ENCODE measurements around the gene SSRP1.
A peak's percentile ranks its signal among the peaks of the same experiment; 100 is the strongest.

The SSRP1 gene

DNA sequence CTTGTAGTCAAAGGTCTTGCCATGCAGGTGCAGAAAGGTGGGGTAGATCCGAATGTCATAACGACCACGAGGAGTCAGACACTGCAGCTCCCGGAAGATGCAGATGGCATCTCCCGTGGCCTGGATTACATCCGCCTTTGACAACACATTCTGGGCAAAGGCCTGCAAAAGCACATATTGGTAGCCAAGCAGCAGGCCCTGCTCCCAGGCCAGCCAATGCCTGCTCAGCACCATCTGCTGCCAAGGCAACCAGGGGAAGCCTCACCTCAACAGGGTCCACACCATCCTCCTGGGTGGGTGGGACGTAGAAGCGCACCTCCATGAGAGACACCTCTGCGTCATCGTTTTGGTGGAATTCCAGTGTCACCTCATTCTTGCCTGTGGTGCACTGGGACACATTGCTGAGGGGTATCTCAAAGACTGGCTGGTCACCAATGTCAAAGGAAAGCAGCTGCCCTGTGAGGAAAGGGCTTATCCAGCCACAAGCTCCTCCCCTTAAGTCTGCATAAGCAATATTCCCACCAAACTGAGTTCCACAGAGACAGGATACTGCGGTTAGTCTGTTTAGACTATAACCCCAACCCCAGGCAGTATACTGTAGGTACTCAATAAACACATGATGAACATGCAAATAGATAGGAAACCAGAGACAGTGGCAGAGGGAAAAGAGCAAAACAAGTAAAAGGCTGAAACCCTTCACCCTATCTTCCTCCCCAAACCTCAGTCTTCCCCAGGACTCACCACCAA lies 2.8 kb downstream of the SSRP1 start:
- no peak overlapping the region for H3K4me3 ChIP-seq (ENCODE audit: low read length)

DNA sequence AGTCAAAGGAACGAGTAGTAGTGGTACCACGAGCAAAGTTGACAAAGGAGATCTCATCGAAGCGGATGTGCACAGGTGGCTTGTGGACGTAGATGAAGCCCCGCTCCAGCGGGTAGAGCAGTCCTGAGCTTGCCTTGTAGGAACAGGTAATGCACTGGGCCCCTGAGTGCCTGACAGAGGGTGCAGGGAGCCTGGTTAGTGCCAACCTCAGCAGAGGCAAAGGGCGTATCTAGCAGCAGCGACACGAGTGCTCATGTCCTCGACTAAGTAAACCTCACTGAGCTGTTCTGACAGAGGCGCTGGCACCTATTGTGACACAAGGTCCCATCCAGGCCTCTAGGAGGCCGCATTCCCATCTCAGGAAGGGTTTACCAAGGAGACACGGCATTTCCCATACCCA lies 4.0 kb downstream of the SSRP1 start:
- Histone ChIP-seq H3K27me3 (ENCODE audit: control insufficient read depth, insufficient read depth, low read length) (no peaks in the 10 kb centered on the region), H3K4me1 (ENCODE audit: control insufficient read depth, low read depth, low read length) (peaks cover 7% of the 10 kb centered on the region), H3K36me3 (ENCODE audit: control insufficient read depth, low read depth, low read length) (peaks cover 72% of the 10 kb centered on the region)

More for the DNA sequence above, 2.8 kb downstream of the SSRP1 start:
- Histone ChIP-seq H3K9me3 (ENCODE audit: control insufficient read depth, low read depth, low read length) (no peaks in the 10 kb centered on the region), H3K27me3 (ENCODE audit: control insufficient read depth, insufficient read depth, low read length) (no peaks in the 10 kb centered on the region), H3K27ac (ENCODE audit: low read length) (no peak overlapping the region), H3K36me3 (ENCODE audit: control insufficient read depth, low read depth, low read length) (peaks cover 61% of the 10 kb centered on the region), H3K4me1 (ENCODE audit: control insufficient read depth, low read depth, low read length) (peaks cover 7% of the 10 kb centered on the region), H3K9ac (ENCODE audit: low read length) (no peak overlapping the region)

DNA sequence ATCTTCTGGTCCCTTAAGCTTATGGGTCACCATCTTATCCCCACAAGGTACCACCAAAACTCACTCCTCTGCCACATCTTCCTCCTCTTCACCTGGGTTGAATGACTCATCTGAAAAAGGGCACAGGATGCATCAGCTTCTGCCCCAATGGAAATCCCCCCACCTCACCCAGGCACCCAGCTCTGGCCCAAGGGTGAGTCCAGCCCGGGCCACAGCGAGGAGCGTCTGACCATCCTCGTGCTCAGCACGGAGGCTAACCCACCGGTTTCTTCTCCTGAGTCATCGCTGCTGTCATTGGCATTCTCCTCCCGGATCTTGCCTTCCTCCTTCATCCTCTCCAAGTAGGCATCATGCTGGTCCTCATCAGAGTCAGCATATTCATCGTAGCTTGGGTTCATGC lies 5.7 kb downstream of the SSRP1 start:
- Histone ChIP-seq H3K9me3 (ENCODE audit: control insufficient read depth, low read depth, low read length) (no peaks in the 10 kb centered on the region), H3K9ac (ENCODE audit: low read length) (no peak overlapping the region), H3K27me3 (ENCODE audit: control insufficient read depth, insufficient read depth, low read length) (no peaks in the 10 kb centered on the region), H3K4me3 (ENCODE audit: low read length) (no peak overlapping the region), H3K4me1 (ENCODE audit: control insufficient read depth, low read depth, low read length) (peaks cover 13% of the 10 kb centered on the region), H3K36me3 (ENCODE audit: control insufficient read depth, low read depth, low read length) (peaks cover 83% of the 10 kb centered on the region), H3K27ac (ENCODE audit: low read length) (no peak overlapping the region)

More for the DNA sequence above, 4.0 kb downstream of the SSRP1 start:
- Histone ChIP-seq H3K4me3 (ENCODE audit: low read length) (no peak overlapping the region), H3K9me3 (ENCODE audit: control insufficient read depth, low read depth, low read length) (no peaks in the 10 kb centered on the region), H3K9ac (ENCODE audit: low read length) (no peak overlapping the region), H3K27ac (ENCODE audit: low read length) (no peak overlapping the region)

DNA sequence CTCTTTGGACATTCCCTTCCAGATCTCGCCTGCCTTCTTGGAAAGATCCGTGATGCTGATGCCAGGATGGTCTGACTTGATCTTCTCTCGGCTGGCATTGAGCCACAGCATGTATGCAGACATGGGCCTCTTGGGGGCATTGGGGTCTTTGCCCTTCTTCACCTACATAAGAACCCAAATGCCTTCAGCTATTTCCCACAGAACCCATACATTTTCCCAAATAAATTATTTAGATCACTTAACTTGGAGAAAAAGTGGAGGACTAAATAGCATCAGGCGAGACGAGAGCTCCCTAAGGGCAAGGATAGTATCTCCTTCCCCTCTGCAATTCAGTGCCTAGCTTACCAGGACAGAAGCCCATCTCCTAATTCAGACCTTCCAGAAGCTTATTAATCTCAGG lies 8.0 kb downstream of the SSRP1 start:
- Histone ChIP-seq H3K27ac (ENCODE audit: low read length) (no peak overlapping the region), H3K9ac (ENCODE audit: low read length) (no peak overlapping the region)

DNA sequence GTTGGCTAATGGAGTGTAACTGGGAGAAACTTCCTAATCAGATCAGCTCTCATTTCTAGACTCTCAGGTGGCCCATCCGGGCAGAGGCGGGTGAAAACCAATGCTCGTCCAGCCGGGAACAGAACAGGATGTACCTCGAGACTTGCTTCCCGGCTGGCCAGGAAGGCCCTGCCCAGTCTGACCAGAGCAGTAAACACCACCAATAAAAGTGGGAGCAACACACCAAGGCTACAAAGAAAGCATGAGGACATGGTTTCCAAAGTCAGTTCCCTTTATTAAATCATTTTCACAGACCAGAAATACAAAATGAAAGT lies 10.0 kb downstream of the SSRP1 start:
- peaks cover 25% of the 10 kb centered on the region for H3K4me1 ChIP-seq (ENCODE audit: control insufficient read depth, low read depth, low read length)
- H3K36me3 ChIP-seq (ENCODE audit: control insufficient read depth, low read depth, low read length): peaks cover 58% of the 10 kb centered on the region
- peak overlapping the region; percentile 86 for H3K9ac ChIP-seq (ENCODE audit: low read length)
- H3K9me3 ChIP-seq (ENCODE audit: control insufficient read depth, low read depth, low read length): no peaks in the 10 kb centered on the region
- H3K27me3 ChIP-seq (ENCODE audit: control insufficient read depth, insufficient read depth, low read length): no peaks in the 10 kb centered on the region
- H3K4me3 ChIP-seq (ENCODE audit: low read length): peak overlapping the region; percentile 57
- peak overlapping the region; percentile 88 for H3K27ac ChIP-seq (ENCODE audit: low read length)

More for the DNA sequence above, 8.0 kb downstream of the SSRP1 start:
- Histone ChIP-seq H3K9me3 (ENCODE audit: control insufficient read depth, low read depth, low read length) (no peaks in the 10 kb centered on the region), H3K27me3 (ENCODE audit: control insufficient read depth, insufficient read depth, low read length) (no peaks in the 10 kb centered on the region), H3K4me1 (ENCODE audit: control insufficient read depth, low read depth, low read length) (peaks cover 16% of the 10 kb centered on the region), H3K4me3 (ENCODE audit: low read length) (no peak overlapping the region), H3K36me3 (ENCODE audit: control insufficient read depth, low read depth, low read length) (peaks cover 69% of the 10 kb centered on the region)

GRCh38 chr11:57324886-57325734 lies 10.6 kb downstream of the SSRP1 start, which contains the start of gene TNKS1BP1:
Gene TNKS1BP1, minus strand, starts transcription at chr11:57324952. Its CDS starts 3,067 bp downstream, at chr11:57321885.
- Histone ChIP-seq H3K4me3 (ENCODE audit: low read length) (peak within 1 kb of the TSS; percentile 86), H3K4me1 (ENCODE audit: control insufficient read depth, low read depth, low read length) (peaks cover 25% of the 10 kb centered on the region), H3K9ac (ENCODE audit: low read length) (peak within 1 kb of the TSS; percentile 86), H3K27ac (ENCODE audit: low read length) (peak within 1 kb of the TSS; percentile 88), H3K36me3 (ENCODE audit: control insufficient read depth, low read depth, low read length) (peaks cover 58% of the 10 kb centered on the region), H3K9me3 (ENCODE audit: control insufficient read depth, low read depth, low read length) (no peaks in the 10 kb centered on the region), H3K27me3 (ENCODE audit: control insufficient read depth, insufficient read depth, low read length) (no peaks in the 10 kb centered on the region)

- Histone ChIP-seq H3K27ac (ENCODE audit: low read length) (no peak overlapping the region), H3K4me1 (ENCODE audit: control insufficient read depth, low read depth, low read length) (peaks cover 25% of the 10 kb centered on the region), H3K9ac (ENCODE audit: low read length) (peak overlapping the region; percentile 76), H3K27me3 (ENCODE audit: control insufficient read depth, insufficient read depth, low read length) (no peaks in the 10 kb centered on the region), H3K36me3 (ENCODE audit: control insufficient read depth, low read depth, low read length) (peaks cover 52% of the 10 kb centered on the region), H3K9me3 (ENCODE audit: control insufficient read depth, low read depth, low read length) (no peaks in the 10 kb centered on the region), H3K4me3 (ENCODE audit: low read length) (peak overlapping the region; percentile 86)
Measured at GRCh38 chr11:57324154-57324885, 11.4 kb downstream of the SSRP1 start.

DNA sequence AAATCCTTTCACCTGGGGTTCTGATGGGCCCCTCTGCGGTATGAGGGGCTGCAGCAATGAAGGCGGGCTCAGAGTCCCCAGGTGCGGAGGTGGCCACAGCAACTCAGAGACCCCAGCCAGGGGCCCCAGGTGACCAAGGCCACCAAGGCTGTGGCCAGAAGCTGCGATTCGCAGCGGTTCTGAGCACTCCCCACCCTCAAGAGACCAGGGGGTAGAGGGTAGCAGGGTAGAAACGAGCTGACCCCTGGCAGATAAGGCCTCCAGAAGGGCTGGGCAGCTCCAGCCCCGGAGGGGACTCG lies 11.9 kb downstream of the SSRP1 start:
- Histone ChIP-seq H3K27me3 (ENCODE audit: control insufficient read depth, insufficient read depth, low read length) (no peaks in the 10 kb centered on the region), H3K9ac (ENCODE audit: low read length) (peak overlapping the region; percentile 76), H3K27ac (ENCODE audit: low read length) (no peak overlapping the region), H3K36me3 (ENCODE audit: control insufficient read depth, low read depth, low read length) (peaks cover 52% of the 10 kb centered on the region), H3K9me3 (ENCODE audit: control insufficient read depth, low read depth, low read length) (no peaks in the 10 kb centered on the region), H3K4me1 (ENCODE audit: control insufficient read depth, low read depth, low read length) (peaks cover 25% of the 10 kb centered on the region), H3K4me3 (ENCODE audit: low read length) (peak overlapping the region; percentile 86)

GRCh38 chr11:57323167-57323854 lies 12.4 kb downstream of the SSRP1 start:
- Histone ChIP-seq H3K9ac (ENCODE audit: low read length) (peak overlapping the region; percentile 76), H3K27ac (ENCODE audit: low read length) (no peak overlapping the region), H3K4me3 (ENCODE audit: low read length) (peak overlapping the region; percentile 86), H3K27me3 (ENCODE audit: control insufficient read depth, insufficient read depth, low read length) (no peaks in the 10 kb centered on the region), H3K36me3 (ENCODE audit: control insufficient read depth, low read depth, low read length) (peaks cover 50% of the 10 kb centered on the region), H3K9me3 (ENCODE audit: control insufficient read depth, low read depth, low read length) (no peaks in the 10 kb centered on the region), H3K4me1 (ENCODE audit: control insufficient read depth, low read depth, low read length) (peaks cover 25% of the 10 kb centered on the region)

DNA sequence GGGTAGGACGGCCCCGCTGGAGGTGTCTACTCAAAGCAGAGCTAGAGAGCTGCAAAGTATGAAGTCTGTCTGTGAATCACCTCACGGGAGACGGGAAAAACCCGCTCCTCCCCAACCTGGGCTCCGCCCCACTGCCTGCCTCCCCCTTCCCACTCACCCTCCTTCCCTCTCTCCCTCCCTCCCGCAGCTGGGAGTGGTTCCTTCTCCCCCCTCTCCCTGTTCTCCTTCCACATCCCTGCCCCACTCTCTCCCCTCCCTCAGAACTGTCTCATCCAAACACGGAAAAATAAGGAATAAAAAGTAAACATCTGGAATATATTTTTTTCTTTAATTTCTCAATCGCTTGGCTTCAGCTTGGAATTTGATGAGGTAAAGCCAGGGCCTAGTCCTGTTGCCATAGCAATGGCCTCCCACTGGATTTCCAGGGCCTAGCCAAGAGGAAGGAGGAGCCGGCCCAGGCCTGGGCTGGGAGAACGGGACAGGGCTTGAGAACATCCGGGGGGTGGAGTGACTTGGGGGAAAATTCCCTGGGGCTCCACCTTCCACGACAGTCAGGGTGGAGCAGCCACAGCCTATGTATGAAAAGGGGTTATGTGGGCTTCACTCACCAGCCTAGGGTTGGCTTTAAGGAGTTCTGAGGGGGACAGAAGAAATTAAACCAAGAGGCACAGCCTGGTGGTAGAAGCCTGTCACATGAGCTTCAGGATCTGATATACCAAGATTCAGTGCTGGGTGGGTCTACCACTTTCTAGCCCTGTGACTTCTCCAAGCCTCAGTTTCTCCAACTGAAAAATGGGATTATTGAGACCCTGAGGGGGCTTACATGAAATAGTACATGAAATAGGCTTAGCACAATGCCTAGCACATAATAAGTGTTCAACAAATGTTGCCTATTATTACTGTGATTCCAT lies 13.2 kb downstream of the SSRP1 start:
- H3K4me1 ChIP-seq (ENCODE audit: control insufficient read depth, low read depth, low read length): peaks cover 25% of the 10 kb centered on the region
- H3K27ac ChIP-seq (ENCODE audit: low read length): peak overlapping the region; percentile 61
- no peaks in the 10 kb centered on the region for H3K9me3 ChIP-seq (ENCODE audit: control insufficient read depth, low read depth, low read length)
- no peaks in the 10 kb centered on the region for H3K27me3 ChIP-seq (ENCODE audit: control insufficient read depth, insufficient read depth, low read length)
- H3K36me3 ChIP-seq (ENCODE audit: control insufficient read depth, low read depth, low read length): peaks cover 49% of the 10 kb centered on the region
- no peak overlapping the region for H3K9ac ChIP-seq (ENCODE audit: low read length)
- peak overlapping the region; percentile 86 for H3K4me3 ChIP-seq (ENCODE audit: low read length)

All from iPS-18a (cell line).